Stimulated activated CD4-positive, alpha-beta T cell treated with anti-CD3 and anti-CD28 coated beads, Interleukin-12 subunit alpha, Interleukin-12 subunit beta, amount 100 ng/mL, for 4 hours (primary cell): Measurements from ENCODE around the gene C19orf47.
"Not testable (repeated sequence)": the region's sequence is repeated elsewhere in the genome, so short reads cannot be mapped to it uniquely, and the experiment has no call there.

ENCODE experiments used
- DNase-seq: peaks from one replicate; pipeline ENCODE4 v3.0.0-alpha.2; 2020

The C19orf47 gene

GRCh38 chr19:40376286-40376862 lies 28.2 kb upstream of the C19orf47 start:
- DNase-seq, result no peak

DNA sequence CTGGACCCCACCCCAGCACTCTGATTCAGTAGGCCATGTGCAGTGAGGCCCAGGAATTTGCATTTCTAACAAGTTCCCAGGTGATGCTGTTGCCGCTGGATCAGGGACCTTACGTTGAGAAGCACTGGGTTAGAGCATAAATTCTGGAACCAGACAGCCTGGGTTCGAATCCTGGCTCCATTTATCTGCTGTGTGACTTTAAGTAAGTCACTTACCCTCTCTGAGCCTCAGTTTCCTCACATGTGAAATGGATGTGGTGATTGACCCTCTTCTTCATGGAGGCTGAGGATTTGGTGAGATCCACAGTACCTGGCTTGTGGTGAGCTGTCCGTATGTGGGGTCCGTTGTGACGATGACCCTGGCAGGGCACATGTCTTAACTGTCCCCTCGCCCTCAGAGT lies 25.9 kb upstream of the C19orf47 start:
- no peak for DNase-seq

GRCh38 chr19:40371802-40372122 lies 23.6 kb upstream of the C19orf47 start:
- no peak for DNase-seq

DNA sequence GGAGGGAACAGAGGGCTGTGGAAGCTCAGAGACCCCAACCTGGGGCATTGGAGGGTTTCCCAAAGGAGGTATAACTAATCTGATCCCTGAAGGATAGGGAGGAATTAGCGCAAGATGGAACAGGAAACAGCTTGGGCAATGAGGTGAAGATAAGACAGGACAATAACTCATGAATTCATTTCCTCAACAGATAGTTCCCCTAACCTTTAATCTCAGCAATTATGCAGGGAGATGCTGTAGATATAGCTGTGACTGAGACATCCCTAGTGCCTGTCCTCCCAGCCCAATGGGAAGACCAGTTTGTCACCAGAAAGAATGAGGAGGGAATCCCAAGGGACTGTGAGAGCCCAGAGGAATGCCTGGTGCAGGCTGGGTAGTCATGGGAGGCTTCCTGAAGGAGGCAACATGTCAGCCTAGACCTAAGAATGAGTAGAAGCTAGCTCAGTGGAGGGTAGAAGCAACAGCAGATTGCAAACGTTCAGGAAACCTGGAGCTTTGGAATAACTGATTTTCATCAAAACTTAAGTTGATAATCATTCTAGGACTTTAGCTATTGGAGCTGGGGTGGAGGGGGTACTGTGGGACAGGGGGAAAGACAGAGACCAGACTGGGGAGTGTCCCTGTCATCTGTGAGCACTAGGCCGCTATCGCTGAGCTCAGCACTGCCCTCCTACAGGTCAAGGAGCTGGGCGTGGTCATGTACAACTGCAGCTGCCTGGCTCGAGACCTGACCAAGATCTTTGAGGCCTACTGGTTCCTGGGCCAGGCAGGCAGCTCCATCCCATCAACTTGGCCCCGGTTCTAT lies 23.0 kb upstream of the C19orf47 start:
- no peak for DNase-seq

- not testable (repeated sequence) for DNase-seq
These were observed 22.1 kb upstream of the C19orf47 start for GRCh38 chr19:40370253-40370652.

GRCh38 chr19:40369797-40370196 lies 21.6 kb upstream of the C19orf47 start:
- no peak for DNase-seq

DNA sequence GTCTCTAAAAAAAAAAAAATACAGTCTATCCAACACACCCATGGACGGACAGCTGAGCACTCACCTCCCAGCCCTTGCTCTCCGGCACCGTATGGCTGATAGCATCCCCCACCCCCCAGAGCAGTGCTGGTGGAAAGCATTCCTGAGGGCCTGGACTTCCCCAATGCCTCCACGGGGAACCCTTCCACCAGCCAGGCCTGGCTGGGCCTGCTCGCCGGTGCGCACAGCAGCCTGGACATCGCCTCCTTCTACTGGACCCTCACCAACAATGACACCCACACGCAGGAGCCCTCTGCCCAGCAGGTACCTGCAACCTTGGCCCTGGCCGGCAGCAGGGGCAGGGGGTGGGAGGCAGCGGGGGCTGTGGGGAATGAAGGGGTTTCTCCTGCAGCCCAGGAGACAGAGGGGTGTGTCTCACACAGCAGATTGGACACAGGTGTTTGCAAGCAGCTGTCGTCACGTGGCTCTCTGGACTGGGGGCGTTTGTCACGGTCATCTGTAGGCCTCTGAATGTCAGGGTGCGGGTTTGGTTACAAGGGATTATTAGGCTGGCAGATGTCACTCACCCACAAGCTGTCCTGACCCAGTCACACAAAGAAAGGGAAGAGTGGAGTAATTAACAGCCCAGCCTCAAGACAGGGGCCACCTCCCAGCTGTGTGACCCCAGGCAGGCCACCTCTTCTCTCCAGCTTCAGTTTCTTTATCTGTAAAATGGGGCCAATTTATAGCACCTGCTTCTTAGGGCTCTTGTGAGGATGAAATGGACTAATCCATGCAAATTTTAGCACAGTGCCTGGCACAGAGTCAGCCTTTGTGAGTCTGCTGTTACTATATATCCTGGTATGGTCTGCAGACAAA lies 19.6 kb upstream of the C19orf47 start:
- no peak for DNase-seq

DNA sequence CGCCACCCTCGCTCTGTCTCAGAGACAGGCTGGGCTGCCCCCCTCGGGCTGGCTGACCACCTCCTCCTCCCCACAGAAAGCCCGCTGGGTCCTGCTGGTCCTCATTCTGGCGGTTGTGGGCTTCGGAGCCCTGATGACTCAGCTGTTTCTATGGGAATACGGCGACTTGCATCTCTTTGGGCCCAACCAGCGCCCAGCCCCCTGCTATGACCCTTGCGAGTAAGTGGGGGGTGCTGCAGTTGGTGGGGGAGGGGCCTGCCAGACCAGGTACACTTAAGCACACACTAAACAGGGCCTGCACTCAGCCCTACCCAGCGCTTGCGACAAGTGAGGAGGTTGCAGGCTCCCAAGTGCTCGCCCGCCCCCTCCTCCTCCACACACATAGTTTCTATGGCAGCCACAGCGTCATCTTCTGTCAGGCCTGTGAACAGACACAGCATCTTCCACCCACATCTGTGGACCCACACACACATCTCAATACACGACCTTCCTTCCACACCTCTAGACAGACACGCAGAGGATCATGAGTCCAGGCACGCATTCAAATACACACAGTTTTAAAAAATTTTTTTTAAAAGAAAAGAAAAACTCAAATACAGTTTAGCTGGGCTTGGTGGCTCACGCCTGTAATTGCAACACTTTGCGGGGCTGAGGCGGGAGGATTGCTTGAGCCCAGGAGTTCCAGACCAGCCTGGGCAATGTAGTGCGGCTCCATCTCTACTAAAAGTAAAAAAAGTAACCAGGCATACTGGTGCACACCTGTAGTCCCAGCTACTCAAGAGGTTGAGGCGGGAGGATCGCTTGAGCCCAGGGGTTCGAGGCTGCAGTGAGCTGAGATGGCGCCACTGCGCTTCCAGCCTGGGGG lies 18.7 kb upstream of the C19orf47 start:
- no peak for DNase-seq

- DNase-seq, result peak; percentile 57
These were observed 17.6 kb upstream of the C19orf47 start for GRCh38 chr19:40365613-40366401.

GRCh38 chr19:40365010-40365409 lies 16.8 kb upstream of the C19orf47 start:
- DNase-seq, result no peak

- no peak for DNase-seq
These were observed 14.9 kb upstream of the C19orf47 start for GRCh38 chr19:40363069-40363468.

DNA sequence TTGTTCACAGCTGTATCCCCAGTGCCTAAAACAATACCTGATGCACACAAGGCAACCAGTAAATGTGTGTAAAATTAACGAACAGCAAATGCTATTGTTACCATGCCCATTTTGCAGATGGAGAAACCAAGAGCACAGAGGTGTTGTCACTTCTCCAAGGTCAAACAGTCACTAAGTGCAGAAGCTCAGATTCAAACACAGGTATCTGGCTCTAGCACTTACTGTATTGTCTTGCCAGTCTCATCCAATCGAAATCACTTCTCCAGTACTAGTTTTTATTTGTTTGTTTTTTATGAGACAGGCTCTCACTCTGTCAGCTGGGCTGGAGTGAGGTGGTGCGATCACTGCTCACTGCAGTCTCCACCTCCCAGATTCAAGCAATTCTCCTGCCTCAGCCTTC lies 14.0 kb upstream of the C19orf47 start:
- no peak for DNase-seq

- no peak for DNase-seq
These were observed 12.6 kb upstream of the C19orf47 start for GRCh38 chr19:40360708-40361241.

DNA sequence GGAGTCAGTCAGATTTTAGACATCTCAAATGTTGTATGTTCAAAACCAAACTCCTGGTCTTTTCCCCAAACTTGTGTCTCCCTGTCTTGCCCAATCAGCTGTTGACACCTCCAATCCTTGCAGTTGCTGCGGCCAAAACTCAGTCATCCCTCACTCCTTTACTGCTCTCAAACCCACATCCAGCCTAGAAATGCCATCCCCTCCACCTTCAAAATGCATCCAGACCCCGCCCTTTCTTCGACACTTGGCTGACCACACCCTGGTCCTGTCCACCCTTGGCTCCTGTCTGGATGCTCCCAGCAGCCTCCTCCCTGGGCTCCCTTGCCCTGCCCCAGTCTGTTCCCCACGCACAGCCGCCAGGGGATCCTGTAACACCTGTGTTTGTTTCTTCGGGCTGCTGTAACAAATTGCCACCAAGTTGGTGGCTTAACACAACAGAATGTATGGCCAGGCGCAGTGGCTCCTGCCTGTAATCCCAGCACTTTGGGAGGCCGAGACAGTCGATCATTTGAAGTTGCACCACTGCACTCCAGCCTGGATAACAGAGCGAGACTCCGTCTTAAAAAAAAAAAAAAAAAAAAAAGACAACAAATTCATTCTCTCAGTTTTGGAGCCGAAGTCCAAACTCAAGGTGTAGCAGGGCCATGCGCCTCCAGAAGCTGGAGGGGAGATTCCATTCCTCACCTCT lies 12.0 kb upstream of the C19orf47 start:
- DNase-seq, result no peak

- DNase-seq, result no peak
These were observed 10.6 kb upstream of the C19orf47 start for GRCh38 chr19:40358773-40359172.

- no peak for DNase-seq
These were observed 9.4 kb upstream of the C19orf47 start for GRCh38 chr19:40357640-40358039.

DNA sequence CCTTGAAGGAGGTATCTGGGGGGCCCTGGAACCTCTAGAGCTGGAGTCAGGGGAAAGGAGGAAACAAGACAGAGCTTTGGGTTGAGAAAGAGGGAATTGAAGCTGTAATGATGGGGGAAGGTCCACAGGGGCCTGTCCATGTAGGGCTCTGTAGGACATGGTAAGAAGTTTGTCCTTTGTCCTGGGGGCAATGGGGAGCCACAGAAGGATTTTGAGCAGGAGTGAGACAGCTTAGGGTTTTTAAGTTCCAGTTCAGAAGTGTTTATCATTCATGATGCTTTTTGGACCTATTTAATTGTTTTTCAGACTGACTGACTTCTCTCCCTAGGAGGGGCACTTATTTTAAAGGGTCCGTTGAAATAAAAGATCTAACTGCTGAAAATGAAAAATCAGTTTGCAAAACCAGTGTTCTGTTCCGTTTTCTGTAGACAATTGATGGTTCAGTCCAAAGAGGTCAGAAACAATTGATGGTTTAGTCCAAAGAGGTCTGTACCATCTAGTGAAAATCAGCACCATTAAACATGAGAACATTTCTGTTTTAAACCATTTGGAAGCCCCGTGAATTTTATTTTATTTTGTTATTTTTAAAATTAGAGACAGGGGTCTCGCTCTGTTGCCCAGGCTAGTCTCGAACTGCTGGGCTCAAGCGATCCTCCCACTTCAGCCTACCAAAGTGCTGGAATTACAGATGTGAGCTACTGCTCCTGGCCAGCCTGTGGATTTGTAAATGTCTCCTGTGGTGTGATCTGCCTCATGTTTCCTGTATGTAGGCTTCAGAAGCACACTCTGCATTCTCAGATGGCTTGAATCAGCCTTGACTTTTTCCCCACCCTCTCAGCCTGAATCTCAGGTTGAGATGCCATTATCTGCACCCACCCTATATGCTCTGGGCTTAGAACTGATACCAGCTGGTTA lies 8.7 kb upstream of the C19orf47 start:
- no peak for DNase-seq

DNA sequence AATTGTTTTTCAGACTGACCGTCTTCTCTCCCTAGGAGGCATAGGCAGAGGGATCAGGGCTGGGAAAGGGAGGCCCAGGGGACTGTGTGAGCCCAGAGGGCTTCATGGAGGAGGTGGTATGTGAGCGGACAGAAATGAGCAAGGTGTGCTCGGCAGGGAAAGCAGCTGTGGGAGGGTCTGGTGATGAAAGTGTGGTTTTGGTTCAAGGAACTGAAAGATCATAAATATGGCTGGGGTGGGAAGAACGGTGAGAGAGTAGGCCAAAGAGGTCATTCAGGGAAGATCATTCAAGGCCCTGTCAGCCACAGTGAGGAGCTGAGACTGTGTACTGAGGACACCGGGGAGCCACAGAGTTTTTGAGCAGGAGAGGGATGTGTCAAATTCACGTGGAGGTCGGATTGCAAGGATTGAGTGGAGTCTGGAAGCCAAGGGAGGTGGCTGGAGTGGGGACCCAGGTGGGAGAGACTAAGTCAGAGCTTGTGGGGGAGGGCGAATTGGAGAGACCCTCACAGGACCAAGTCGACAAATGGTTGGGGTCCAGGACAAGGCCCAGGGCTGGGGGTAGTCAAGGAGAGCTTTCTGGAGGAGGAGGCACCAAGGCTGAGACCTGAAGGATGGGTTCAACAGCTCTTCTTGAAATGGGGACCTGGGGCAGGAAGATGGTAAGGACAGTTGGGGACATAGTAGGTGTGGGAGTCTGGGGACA lies 7.9 kb upstream of the C19orf47 start:
- DNase-seq, result no peak

DNA sequence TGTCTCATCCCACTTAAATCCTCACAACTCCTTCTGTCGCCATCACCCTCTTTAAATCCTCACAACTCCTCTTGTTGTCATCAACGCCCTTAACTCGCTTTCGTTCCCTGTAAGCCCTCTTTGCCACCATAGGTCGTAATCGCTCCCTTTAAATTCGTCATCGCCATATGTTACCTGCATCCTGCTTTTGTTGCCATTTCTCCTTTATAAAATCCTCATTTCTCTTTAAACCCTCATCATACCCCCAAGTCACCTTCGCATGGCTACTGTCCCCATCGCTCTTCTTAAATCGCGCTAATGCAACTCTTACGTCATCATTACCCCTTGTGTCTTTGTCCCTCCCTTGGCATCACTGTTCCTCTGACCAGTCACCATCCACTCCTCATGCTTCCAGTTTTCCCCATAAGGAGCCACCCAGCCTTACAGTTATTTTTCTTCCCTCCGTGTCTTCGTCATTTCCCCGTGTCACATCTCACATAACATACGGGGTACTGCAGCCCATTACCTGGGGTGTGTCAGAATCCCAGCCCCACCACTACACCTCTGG lies 837 bp upstream of the C19orf47 start:
- DNase-seq, result no peak
